CD4-positive, alpha-beta T cell (primary cell): ENCODE results near the gene KCNJ2. TPM values are rescaled to one million over a fixed set of nuclear protein-coding genes. Genes with fewer than 3 reads are reported as not detected.

Source experiments
- ATAC-seq: fragments of 200-7000 bp; cut with Tn5 transposase; one replicate; pipeline ENCODE4 v1.10.0; 2022; ENCODE audit warnings: mild to moderate bottlenecking; ENCODE audit not compliant: poor library complexity
- CTCF ChIA-PET: fragments of 350-600 bp; sonication (Branson Sonifier 250); formaldehyde crosslinking; loops from one replicate; lab custom pipeline; 2021; ENCODE audit warnings: antibody characterized with exemption, inconsistent platforms; lab: Charles Lee
- POLR2A ChIA-PET: fragments of 350-600 bp; sonication (Branson Sonifier 250); formaldehyde crosslinking; loops from one replicate; lab custom pipeline; 2021; ENCODE audit warnings: antibody characterized with exemption, inconsistent platforms; lab: Charles Lee
- DNase-seq, 14 experiments: peaks; one replicate each; pipeline ENCODE4 v3.0.0-alpha.2; 2013 to 2020; ENCODE audit warnings: mixed read lengths in 2 of 14
- H3K27ac ChIP-seq, 2 donors: one replicate each; pipeline versions ENCODE4 v1.5.1 to v1.7.0; 2013; ENCODE audit warnings: low read length in 2 of 2, low read depth in 1 of 2, mild to moderate bottlenecking in 1 of 2
- H3K27me3 ChIP-seq, 2 experiments: 1 replicate in 1 of 2; 2 replicates in 1 of 2; pipeline versions ENCODE4 v1.6.1 to v1.7.0; 2013; ENCODE audit warnings: low read length in 2 of 2, control low read depth in 1 of 2, mild to moderate bottlenecking in 1 of 2, moderate library complexity in 1 of 2; ENCODE audit not compliant: insufficient read depth in 2 of 2, control insufficient read depth in 1 of 2
- H3K36me3 ChIP-seq: one replicate; pipeline ENCODE4 v1.6.1; 2013; ENCODE audit warnings: low read length, control low read depth; ENCODE audit not compliant: insufficient read depth
- H3K4me1 ChIP-seq: one replicate; pipeline ENCODE4 v1.6.1; 2013; ENCODE audit warnings: low read length, control low read depth; ENCODE audit not compliant: insufficient read depth
- H3K4me3 ChIP-seq: one replicate; pipeline ENCODE4 v1.5.1; 2013; ENCODE audit warnings: mild to moderate bottlenecking, low read length, moderate library complexity
- H3K9me3 ChIP-seq, 2 experiments: 1 replicate in 1 of 2; 2 replicates in 1 of 2; pipeline versions ENCODE4 v1.6.1 to v1.7.0; 2013; ENCODE audit warnings: low read length in 2 of 2, mild to moderate bottlenecking in 2 of 2, control low read depth in 1 of 2, moderate library complexity in 1 of 2; ENCODE audit not compliant: control insufficient read depth in 1 of 2, insufficient read depth in 1 of 2
- H3K27ac Mint-ChIP-seq: one replicate; pipeline ENCODE4 v1.8.0; 2020; ENCODE audit warnings: mixed read lengths
- H3K27me3 Mint-ChIP-seq: one replicate; pipeline ENCODE4 v1.8.0; 2021; ENCODE audit warnings: mixed read lengths
- H3K36me3 Mint-ChIP-seq: one replicate; pipeline ENCODE4 v1.8.0; 2021; ENCODE audit warnings: low read depth, mixed read lengths
- H3K4me1 Mint-ChIP-seq: one replicate; pipeline ENCODE4 v1.8.0; 2021; ENCODE audit warnings: low read depth, mixed read lengths
- H3K4me3 Mint-ChIP-seq: one replicate; pipeline ENCODE4 v1.8.0; 2020; ENCODE audit warnings: mild to moderate bottlenecking, mixed read lengths
- H3K9me3 Mint-ChIP-seq: one replicate; pipeline ENCODE4 v1.8.0; 2020; ENCODE audit warnings: mixed read lengths
- intact Hi-C, 2 experiments: fragments of 100-400 bp; cut with DNase I in 1 of 2; cut with micrococcal nuclease in 1 of 2; formaldehyde crosslinking; loops; one replicate each; pipeline versions ENCODE4 v1.15.1 to v1.9.0; 2023 to 2025; cut with DNase I, micrococcal nuclease
- total RNA-seq, 174 experiments: library from RNA in 2 of 174; stranded (reverse) in 2 of 174; gene quantifications; one replicate each; pipeline ENCODE4 v1.2.3 and lab custom pipeline; 2021 to 2026
- TF ChIP-seq, protein P1 (sequence below): fragments of 200-600 bp; IDR thresholded peaks from one replicate; pipeline ENCODE4 v1.8.0; 2022; ENCODE audit warnings: antibody characterized with exemption, mild to moderate bottlenecking

The KCNJ2 gene
- total RNA-seq, 2 experiments from 2014 or later = not detected

GRCh38 chr17:70184770-70185169 is 15.4 kb downstream of the KCNJ2 start:
- Mint-ChIP-seq H3K4me3 (no peak overlapping the region), H3K36me3 (no peaks in the 10 kb centered on the region), H3K4me1 (no peaks in the 10 kb centered on the region), H3K27ac (no peak overlapping the region), H3K27me3 (no peaks in the 10 kb centered on the region), H3K9me3 (no peaks in the 10 kb centered on the region)
- POLR2A ChIA-PET = no interaction called here
- CTCF ChIA-PET = no interaction called here
- Histone ChIP-seq H3K4me3 (no peak overlapping the region), H3K4me1 (no peaks in the 10 kb centered on the region), H3K27ac (no peak overlapping the region), H3K27me3 (no peaks in the 10 kb centered on the region), H3K36me3 (no peaks in the 10 kb centered on the region), H3K9me3 (no peaks in the 10 kb centered on the region)
- no peak for ATAC-seq
- no peak for DNase-seq
- TF ChIP-seq, protein P1, sequence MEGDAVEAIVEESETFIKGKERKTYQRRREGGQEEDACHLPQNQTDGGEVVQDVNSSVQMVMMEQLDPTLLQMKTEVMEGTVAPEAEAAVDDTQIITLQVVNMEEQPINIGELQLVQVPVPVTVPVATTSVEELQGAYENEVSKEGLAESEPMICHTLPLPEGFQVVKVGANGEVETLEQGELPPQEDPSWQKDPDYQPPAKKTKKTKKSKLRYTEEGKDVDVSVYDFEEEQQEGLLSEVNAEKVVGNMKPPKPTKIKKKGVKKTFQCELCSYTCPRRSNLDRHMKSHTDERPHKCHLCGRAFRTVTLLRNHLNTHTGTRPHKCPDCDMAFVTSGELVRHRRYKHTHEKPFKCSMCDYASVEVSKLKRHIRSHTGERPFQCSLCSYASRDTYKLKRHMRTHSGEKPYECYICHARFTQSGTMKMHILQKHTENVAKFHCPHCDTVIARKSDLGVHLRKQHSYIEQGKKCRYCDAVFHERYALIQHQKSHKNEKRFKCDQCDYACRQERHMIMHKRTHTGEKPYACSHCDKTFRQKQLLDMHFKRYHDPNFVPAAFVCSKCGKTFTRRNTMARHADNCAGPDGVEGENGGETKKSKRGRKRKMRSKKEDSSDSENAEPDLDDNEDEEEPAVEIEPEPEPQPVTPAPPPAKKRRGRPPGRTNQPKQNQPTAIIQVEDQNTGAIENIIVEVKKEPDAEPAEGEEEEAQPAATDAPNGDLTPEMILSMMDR = no peak
- intact Hi-C loops = no loop called here

GRCh38 chr17:70185285-70185684 is 16.0 kb downstream of the KCNJ2 start:
- no peak overlapping the region for H3K4me3 ChIP-seq
- H3K4me1 Mint-ChIP-seq = no peaks in the 10 kb centered on the region
- POLR2A ChIA-PET = no interaction called here
- TF ChIP-seq, protein P1 = no peak
- no peaks in the 10 kb centered on the region for H3K9me3 Mint-ChIP-seq
- H3K36me3 ChIP-seq = no peaks in the 10 kb centered on the region
- H3K36me3 Mint-ChIP-seq = no peaks in the 10 kb centered on the region
- H3K27ac Mint-ChIP-seq = no peak overlapping the region
- intact Hi-C loops = no loop called here
- DNase-seq (no peak), ATAC-seq (no peak)
- H3K27me3 ChIP-seq = no peaks in the 10 kb centered on the region
- H3K4me3 Mint-ChIP-seq = no peak overlapping the region
- H3K27ac ChIP-seq = no peak overlapping the region
- CTCF ChIA-PET = no interaction called here
- H3K4me1 ChIP-seq = no peaks in the 10 kb centered on the region
- H3K27me3 Mint-ChIP-seq = no peaks in the 10 kb centered on the region
- no peaks in the 10 kb centered on the region for H3K9me3 ChIP-seq

DNA sequence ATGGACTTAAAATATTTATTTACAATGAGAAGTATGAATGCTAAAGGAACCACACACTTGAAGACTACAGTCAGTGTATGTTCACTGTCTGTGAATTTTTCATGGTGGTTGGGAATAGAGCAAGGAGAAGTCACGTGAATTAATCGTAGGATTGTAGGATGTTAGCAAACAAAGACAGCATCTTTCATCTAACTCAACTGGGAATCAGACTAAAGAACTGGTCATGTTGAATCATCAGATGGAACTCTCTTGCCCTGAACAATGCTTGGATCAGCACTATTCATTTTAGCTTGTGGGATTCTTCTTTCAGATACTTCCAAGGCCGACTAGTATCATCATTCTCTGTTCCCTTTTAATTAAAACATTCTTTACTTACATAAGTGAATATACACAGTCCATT is 18.1 kb downstream of the KCNJ2 start:
- no peaks in the 10 kb centered on the region for H3K36me3 ChIP-seq
- no peaks in the 10 kb centered on the region for H3K36me3 Mint-ChIP-seq
- intact Hi-C loops = no loop called here
- no peak overlapping the region for H3K4me3 ChIP-seq
- no peak for ATAC-seq
- H3K9me3 ChIP-seq = no peaks in the 10 kb centered on the region
- ChIA-PET POLR2A (no interaction called here), CTCF (no interaction called here)
- H3K27ac ChIP-seq = no peak overlapping the region
- no peaks in the 10 kb centered on the region for H3K27me3 ChIP-seq
- H3K9me3 Mint-ChIP-seq = no peaks in the 10 kb centered on the region
- H3K27me3 Mint-ChIP-seq = no peaks in the 10 kb centered on the region
- no peak overlapping the region for H3K27ac Mint-ChIP-seq
- no peak for DNase-seq
- TF ChIP-seq, protein P1 = no peak
- H3K4me1 ChIP-seq = no peaks in the 10 kb centered on the region
- no peak overlapping the region for H3K4me3 Mint-ChIP-seq
- H3K4me1 Mint-ChIP-seq = no peaks in the 10 kb centered on the region
